Measurements from ENCODE around the gene TCOF1.

DNA sequence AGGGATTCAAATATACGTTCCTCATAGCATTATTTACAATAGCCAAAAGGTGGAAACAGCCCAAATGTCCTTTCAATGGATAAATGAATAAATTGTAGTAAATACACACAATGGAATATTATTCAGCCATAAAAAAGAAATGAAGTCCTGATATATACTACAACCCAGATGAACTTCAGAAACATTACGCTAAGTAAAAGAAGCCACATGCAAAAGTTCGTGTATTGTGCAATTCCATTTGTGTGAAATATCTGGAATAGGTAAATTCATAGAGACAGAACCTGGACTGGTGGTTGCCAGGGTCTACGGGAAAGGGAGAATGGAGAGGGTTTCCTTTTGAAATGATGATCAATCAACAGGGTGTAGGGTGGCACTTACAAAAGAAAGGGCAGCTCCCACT, 42.3 kb upstream of the TCOF1 start:
- TF ChIP-seq, protein P1, sequence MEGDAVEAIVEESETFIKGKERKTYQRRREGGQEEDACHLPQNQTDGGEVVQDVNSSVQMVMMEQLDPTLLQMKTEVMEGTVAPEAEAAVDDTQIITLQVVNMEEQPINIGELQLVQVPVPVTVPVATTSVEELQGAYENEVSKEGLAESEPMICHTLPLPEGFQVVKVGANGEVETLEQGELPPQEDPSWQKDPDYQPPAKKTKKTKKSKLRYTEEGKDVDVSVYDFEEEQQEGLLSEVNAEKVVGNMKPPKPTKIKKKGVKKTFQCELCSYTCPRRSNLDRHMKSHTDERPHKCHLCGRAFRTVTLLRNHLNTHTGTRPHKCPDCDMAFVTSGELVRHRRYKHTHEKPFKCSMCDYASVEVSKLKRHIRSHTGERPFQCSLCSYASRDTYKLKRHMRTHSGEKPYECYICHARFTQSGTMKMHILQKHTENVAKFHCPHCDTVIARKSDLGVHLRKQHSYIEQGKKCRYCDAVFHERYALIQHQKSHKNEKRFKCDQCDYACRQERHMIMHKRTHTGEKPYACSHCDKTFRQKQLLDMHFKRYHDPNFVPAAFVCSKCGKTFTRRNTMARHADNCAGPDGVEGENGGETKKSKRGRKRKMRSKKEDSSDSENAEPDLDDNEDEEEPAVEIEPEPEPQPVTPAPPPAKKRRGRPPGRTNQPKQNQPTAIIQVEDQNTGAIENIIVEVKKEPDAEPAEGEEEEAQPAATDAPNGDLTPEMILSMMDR (IDR thresholded peaks at IDR 0.05) = no peak
- TF ChIP-seq POLR2A (IDR thresholded peaks at IDR 0.05) = no peak
